ENCODE data around the gene SEMA3C.

The SEMA3C gene

GRCh38 chr7:80734011-80734410, 184.8 kb downstream of the SEMA3C start:
- DNase-seq (ENCODE audit: low read depth), result no peak

DNA sequence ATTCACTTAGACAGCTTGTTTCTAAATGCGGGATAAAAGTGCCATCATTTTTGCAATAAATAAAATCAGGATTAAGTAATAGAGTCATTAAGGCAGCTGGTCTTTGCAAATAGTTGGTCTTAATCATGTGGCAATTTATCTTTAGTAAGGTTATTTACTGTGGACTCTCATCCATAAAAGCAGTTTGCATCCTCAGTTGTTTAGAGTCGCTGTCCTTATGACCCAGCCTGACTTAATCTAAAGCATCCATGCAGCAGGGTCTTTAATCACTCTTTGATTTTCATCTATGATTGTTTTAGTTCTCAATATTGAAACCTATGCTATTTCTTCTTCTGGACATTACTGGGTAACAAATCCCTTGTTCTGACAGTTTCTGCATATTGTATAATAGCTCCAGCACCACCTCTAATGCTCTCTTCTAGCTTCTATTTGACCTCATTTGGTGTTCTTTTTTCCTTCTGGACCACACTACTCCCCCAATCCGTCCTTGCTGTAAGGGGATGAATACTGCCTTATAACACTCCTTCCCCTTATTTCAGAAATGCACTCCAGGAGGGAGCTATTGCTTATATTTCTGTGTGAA, 185.4 kb downstream of the SEMA3C start:
- no peak for DNase-seq (ENCODE audit: low read depth)

DNA sequence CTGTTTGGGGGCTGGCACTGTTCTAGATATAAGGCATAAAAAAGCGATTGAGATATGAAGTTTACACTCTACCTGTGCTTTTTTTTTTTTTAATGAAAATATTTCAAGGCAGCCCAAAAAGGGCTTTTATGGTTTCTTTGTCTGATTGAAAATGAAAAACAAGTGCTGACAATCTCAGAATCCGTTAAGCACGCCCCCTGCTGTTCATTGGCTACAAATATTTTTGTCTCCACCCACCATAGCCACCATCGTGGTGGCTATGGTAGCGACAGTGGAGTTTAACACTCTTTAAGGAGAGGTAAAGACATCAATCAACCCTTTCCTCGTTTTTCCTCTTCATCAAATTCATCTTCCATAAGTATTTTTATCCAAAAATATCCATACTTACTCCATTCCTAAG, 186.2 kb downstream of the SEMA3C start:
- DNase-seq (ENCODE audit: low read depth), result no peak

GRCh38 chr7:80731281-80731680, 187.6 kb downstream of the SEMA3C start:
- DNase-seq (ENCODE audit: low read depth), result no peak

GRCh38 chr7:80729591-80730320, 189.1 kb downstream of the SEMA3C start:
- no peak for DNase-seq (ENCODE audit: low read depth)

DNA sequence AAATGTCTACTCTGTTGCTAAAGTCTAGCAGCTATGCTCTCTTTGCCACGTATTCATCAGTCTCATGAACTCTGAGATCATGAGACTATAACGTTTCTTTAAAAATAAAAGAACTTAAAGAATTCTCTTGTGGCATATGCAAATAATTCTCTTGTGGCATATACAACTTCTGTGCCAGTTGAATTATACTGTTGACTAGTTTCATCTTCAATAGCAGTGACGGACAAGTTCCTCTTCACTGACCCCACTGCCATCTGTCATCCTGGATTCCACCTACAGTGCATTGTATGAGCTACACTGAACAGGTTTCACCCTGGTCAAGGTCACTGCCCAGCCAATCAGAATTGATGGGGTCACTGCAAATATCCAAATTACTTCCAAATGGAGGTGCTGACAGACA, 192.2 kb downstream of the SEMA3C start:
- DNase-seq (ENCODE audit: low read depth), result no peak

DNA sequence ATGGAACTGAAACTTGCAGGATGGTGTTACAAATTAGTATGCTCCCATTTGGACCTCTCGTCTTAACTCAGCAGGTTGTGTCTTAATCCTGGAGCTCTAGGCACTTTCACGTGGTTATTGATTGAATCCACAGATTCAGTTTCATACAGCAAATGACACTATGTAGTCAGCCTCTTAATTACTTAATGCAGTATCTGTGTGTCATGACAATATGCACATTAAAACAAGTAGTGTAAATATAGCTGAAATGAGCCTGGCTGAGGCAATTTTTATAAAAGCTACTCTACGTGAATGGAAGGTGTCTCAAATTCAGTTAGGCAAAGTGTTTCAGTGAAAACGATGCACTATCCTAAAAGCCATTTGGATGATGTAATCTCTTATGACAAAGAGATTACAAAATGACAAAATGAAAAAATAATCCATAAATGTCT, 193.7 kb downstream of the SEMA3C start:
- no peak for DNase-seq (ENCODE audit: low read depth)

DNA sequence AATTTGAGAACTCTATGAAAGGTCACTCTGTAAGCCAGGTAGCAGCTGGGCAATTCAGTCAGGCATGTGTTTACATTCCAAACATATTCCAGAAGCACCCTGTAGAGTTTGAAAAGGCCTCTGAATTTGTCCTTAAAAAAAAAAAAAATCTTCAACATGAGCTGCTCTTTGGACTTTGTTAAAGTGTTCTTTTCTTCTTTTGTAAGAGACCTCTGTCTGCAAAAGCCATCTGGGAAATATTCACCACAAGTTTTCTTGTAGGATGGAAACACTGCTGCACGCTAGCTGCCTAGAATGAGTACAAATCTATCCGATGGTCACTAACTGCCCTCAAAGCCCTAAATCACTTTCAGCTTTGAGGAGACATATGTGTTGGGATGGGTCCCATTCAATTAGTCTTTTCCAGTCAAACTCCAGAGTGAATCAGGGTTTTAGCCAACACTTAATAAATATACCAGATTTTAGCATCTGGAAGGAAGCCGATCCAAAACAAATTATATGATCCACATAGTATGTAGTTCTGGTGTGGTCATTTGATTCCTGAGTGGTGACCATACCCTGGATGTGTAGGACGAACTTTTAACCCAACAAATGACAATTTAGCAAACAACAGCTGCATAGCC, 194.5 kb downstream of the SEMA3C start:
- no peak for DNase-seq (ENCODE audit: low read depth)

GRCh38 chr7:80722616-80723195, 196.1 kb downstream of the SEMA3C start:
- DNase-seq (ENCODE audit: low read depth), result peak; percentile 97

GRCh38 chr7:80721883-80722615, 196.8 kb downstream of the SEMA3C start:
- DNase-seq (ENCODE audit: low read depth), result peak; percentile 62

DNA sequence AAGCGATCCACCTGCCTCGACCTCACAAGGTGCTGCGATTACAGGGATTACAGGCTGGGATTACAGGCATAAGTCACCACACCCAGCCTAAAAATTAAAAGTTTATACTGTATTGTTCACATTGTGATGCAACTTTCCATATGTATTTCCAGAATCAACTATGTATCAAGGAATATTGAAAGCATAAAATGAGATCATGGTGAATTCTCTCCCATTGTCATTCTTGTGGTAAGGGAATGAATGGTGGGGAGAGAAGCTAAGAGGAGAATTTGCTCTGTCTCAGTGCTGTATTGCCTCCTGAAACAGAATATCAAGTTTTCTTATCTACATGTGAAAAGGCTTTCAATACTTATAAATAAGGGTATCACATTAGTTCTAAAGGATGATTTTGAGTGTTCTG, 198.7 kb downstream of the SEMA3C start:
- DNase-seq (ENCODE audit: low read depth), result no peak

DNA sequence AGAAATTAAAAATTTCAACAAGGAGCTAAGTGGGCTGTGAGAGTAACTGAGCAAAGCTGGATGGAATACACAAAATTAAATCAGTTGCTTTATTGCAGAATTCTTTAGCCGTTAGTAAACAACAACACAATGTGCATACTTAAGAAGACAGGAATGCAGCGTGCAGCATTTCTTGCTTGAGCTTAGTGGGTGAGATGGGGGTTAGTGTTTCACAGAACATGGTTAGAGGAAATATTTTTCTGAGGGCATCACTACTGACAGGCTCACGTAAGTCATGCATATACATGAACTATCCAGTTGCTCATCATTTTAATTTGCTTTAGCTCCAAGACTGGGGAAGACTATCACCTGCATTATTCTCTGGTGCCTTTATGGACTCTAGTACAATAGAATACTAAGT, 199.6 kb downstream of the SEMA3C start:
- DNase-seq (ENCODE audit: low read depth), result peak; percentile 59

DNA sequence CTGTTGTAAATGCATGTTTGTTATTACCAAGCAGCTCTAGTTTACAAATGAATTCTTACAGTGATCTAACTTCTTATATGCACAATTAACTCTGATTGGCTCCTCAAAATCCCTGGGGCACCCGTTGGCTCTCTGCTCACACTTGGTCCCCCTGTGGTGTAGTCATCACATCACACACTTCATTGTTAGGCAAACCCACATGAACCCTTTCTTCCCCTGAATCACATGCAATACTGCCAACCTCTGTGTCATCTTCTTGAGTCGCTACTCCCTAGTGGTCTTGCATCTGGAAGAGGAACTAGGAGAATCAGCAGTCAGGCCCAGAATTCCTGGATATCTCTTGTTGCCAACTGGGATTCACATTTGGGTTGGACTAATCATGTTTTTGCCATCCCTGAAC, 207.3 kb downstream of the SEMA3C start:
- no peak for DNase-seq (ENCODE audit: low read depth)

DNA sequence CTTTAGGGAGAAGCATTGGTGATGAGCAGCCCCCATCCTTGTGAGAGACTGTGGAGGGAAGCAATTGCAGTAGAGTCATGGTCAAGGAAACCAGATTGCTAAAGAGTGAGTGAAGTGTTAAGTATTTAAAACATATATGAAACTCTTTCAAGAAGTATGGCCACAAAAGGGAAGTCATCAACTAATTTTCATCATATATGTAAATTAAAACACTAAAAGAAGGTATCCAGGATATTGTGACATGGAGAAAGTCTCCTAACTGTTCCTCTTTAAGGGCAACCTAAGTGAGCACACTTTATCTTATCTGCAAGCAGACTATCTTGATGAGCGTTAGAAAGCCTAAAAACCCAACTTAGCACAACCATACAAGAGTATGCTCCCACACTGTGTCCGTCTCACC, 210.7 kb downstream of the SEMA3C start:
- no peak for DNase-seq (ENCODE audit: low read depth)

GRCh38 chr7:80707318-80707717, 211.5 kb downstream of the SEMA3C start:
- DNase-seq (ENCODE audit: low read depth), result no peak

- no peak for DNase-seq (ENCODE audit: low read depth)
These were observed 213.6 kb downstream of the SEMA3C start for GRCh38 chr7:80705130-80705781.

GRCh38 chr7:80703272-80703671, 215.6 kb downstream of the SEMA3C start:
- no peak for DNase-seq (ENCODE audit: low read depth)

DNA sequence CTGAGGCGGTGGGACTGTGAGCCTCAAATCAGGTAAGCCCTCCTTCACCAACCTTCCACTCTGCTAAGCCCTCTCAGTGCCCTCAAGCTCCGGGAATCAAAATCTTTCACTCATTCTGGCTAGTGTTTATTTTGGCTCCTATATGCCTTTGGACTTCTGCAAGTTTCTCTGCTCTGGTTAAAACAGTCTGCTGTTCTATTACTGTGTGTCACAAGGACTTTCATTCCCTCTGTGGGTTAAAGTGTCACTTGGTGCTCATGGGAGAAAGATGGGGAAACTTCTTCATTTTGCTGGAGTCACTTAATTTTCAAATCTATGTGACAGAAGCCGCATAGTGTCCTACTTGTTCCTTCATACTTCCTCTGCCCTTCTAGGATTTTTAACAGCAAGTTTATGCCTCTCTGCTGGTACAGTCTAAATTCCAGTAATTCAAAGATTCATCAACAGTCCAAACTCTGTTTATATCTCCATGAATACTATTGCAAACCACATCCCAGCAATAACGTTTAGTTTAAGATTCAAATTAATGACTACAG, 219.1 kb downstream of the SEMA3C start:
- no peak for DNase-seq (ENCODE audit: low read depth)

DNA sequence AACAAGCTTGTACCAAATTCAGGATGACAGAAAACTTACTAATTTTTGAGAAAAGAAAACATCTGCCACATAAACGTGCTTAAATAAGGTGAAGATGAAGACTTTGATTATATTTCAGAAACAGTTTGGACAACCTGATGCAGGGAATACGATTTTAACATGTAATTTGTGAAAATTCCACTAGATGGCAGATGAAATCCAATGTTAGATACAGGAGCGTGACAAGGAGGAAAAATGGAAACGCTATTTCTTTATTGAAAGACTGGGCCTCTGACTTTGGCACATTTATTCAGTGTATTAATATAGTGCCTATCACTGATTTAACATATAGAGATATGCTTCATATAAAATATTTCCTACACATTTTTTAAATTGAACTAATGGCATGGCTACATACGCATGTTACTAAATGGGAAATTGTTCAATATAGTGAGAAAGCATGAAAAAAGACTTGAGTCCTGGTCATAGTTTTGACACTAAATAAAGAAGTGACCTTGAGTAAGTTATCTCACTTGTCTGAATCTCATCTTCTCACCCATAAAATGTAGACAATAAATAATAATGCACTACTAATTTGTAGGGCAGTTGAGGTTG, 219.7 kb downstream of the SEMA3C start:
- peak; percentile 61 for DNase-seq (ENCODE audit: low read depth)
